Ovary (tissue), 3 donors: ENCODE measurements around the gene NSFL1C.
"Not testable (repeated sequence)": the region's sequence is repeated elsewhere in the genome, so short reads cannot be mapped to it uniquely, and the experiment has no call there.

Source experiments
- CTCF ChIP-seq, 3 donors: fragments of 450-650 bp in 2 of 3; fragments of 200-600 bp in 1 of 3; IDR thresholded peaks; one replicate each; pipeline versions ENCODE4 v1.5.1 to v1.8.0; 2016 to 2022; ENCODE audit warnings: antibody characterized with exemption in 3 of 3, mild to moderate bottlenecking in 1 of 3
- POLR2A ChIP-seq: fragments of 450-650 bp; IDR thresholded peaks from one replicate; pipeline ENCODE4 v1.6.1; 2017; ENCODE audit warnings: antibody characterized with exemption, mild to moderate bottlenecking, moderate library complexity
- donor health status: DM: no; HTN: no; CAD: no.

- not testable (repeated sequence) for TF ChIP-seq CTCF (IDR thresholded peaks at IDR 0.05); POLR2A
Measured at GRCh38 chr20:1497371-1497770, 30.7 kb upstream of the NSFL1C start.
